HEK293 (cell line): ENCODE results near the gene TMED4.

Experiments
- CTCF ChIA-PET: fragments of 350-600 bp; formaldehyde crosslinking; extraction: SDS; loops from one replicate; lab custom pipeline; 2021; ENCODE audit warnings: antibody characterized with exemption; lab: Yijun Ruan, JAX
- POLR2A ChIA-PET: fragments of 300-600 bp; formaldehyde crosslinking; extraction: SDS; loops from one replicate; lab custom pipeline; 2020; ENCODE audit warnings: antibody characterized with exemption, inconsistent platforms; lab: Yijun Ruan, JAX
- H3K27ac ChIP-seq: fragments of 200-500 bp; sonication (Bioruptor generic); 2 replicates; pipeline ENCODE4 v1.5.1; 2014; ENCODE audit warnings: low read depth, low read length, control low read depth, inconsistent platforms; ENCODE audit errors: extremely low read depth
- H3K36me3 ChIP-seq, 2 experiments: fragments of 200-500 bp in 1 of 2; sonication (Bioruptor generic) in 1 of 2; 1 replicate in 1 of 2; 2 replicates in 1 of 2; pipeline ENCODE4 v1.5.1; 2014 to 2017; ENCODE audit warnings: inconsistent platforms in 2 of 2, low read length in 2 of 2; ENCODE audit not compliant: control insufficient read depth in 2 of 2, insufficient read depth in 1 of 2
- H3K4me1 ChIP-seq: fragments of 200-500 bp; sonication (Bioruptor generic); 2 replicates; pipeline ENCODE4 v1.5.1; 2014; ENCODE audit warnings: mild to moderate bottlenecking, low read length, inconsistent platforms; ENCODE audit not compliant: control insufficient read depth, insufficient read depth
- H3K4me3 ChIP-seq: 2 replicates; pipeline ENCODE4 v1.5.1; 2011; ENCODE audit warnings: low read depth, mild to moderate bottlenecking, control low read depth, low read length, moderate library complexity
- H3K9me3 ChIP-seq: fragments of 200-500 bp; sonication (Bioruptor generic); 2 replicates; pipeline ENCODE4 v1.5.1; 2014; ENCODE audit warnings: low read depth, low read length, inconsistent platforms; ENCODE audit not compliant: control insufficient read depth, insufficient read depth
- EGR2 ChIP-seq: fragments of 450-650 bp; formaldehyde crosslinking; IDR thresholded peaks from 2 replicates; pipeline ENCODE4 v1.5.1; 2016; ENCODE audit warnings: low read depth, missing biosample characterization, missing genetic modification characterization
- FEZF1 ChIP-seq: fragments of 450-650 bp; formaldehyde crosslinking; IDR thresholded peaks from 2 replicates; pipeline ENCODE4 v1.5.1; 2016; ENCODE audit warnings: missing biosample characterization, missing genetic modification characterization
- KLF1 ChIP-seq: fragments of 450-650 bp; formaldehyde crosslinking; IDR thresholded peaks from 2 replicates; pipeline ENCODE4 v1.5.1; 2016; ENCODE audit warnings: missing biosample characterization, missing genetic modification characterization
- KLF8 ChIP-seq: fragments of 450-650 bp; formaldehyde crosslinking; IDR thresholded peaks from 2 replicates; pipeline ENCODE4 v1.5.1; 2016; ENCODE audit warnings: missing biosample characterization, missing genetic modification characterization
- OSR2 ChIP-seq: fragments of 450-650 bp; formaldehyde crosslinking; IDR thresholded peaks from 2 replicates; pipeline ENCODE4 v1.5.1; 2016; ENCODE audit warnings: missing biosample characterization, missing genetic modification characterization
- ZFP41 ChIP-seq: fragments of 450-650 bp; formaldehyde crosslinking; IDR thresholded peaks from 2 replicates; pipeline ENCODE4 v1.5.1; 2016; ENCODE audit warnings: missing biosample characterization, missing genetic modification characterization, borderline replicate concordance
- ZNF174 ChIP-seq: fragments of 450-650 bp; formaldehyde crosslinking; IDR thresholded peaks from 2 replicates; pipeline ENCODE4 v1.5.0; 2017; ENCODE audit warnings: missing biosample characterization, mild to moderate bottlenecking, missing genetic modification characterization
- ZNF2 ChIP-seq: fragments of 450-650 bp; formaldehyde crosslinking; IDR thresholded peaks from 2 replicates; pipeline ENCODE4 v1.5.1; 2016; ENCODE audit warnings: missing biosample characterization, missing genetic modification characterization
- ZNF223 ChIP-seq: fragments of 450-650 bp; formaldehyde crosslinking; IDR thresholded peaks from 2 replicates; pipeline ENCODE4 v1.5.1; 2016; ENCODE audit warnings: missing biosample characterization, missing genetic modification characterization
- ZNF510 ChIP-seq: fragments of 450-650 bp; formaldehyde crosslinking; IDR thresholded peaks from 2 replicates; pipeline ENCODE4 v1.5.1; 2018; ENCODE audit warnings: mild to moderate bottlenecking, missing genetic modification characterization, missing biosample characterization; ENCODE audit not compliant: insufficient replicate concordance
- ZNF529 ChIP-seq: fragments of 450-650 bp; formaldehyde crosslinking; IDR thresholded peaks from 2 replicates; pipeline ENCODE4 v1.5.1; 2017; ENCODE audit warnings: missing genetic modification characterization, missing biosample characterization; ENCODE audit not compliant: insufficient replicate concordance
- ZNF585B ChIP-seq: fragments of 450-650 bp; formaldehyde crosslinking; IDR thresholded peaks from 2 replicates; pipeline ENCODE4 v1.5.1; 2016; ENCODE audit warnings: missing biosample characterization, missing genetic modification characterization
- ZNF621 ChIP-seq: fragments of 450-650 bp; formaldehyde crosslinking; IDR thresholded peaks from 2 replicates; pipeline ENCODE4 v1.5.1; 2017; ENCODE audit warnings: missing biosample characterization, missing genetic modification characterization
- ZNF658 ChIP-seq: fragments of 450-650 bp; formaldehyde crosslinking; IDR thresholded peaks from 2 replicates; pipeline ENCODE4; 2016; ENCODE audit warnings: missing biosample characterization, missing genetic modification characterization
- ZNF670 ChIP-seq: fragments of 450-650 bp; formaldehyde crosslinking; IDR thresholded peaks from 2 replicates; pipeline ENCODE4 v1.5.1; 2016; ENCODE audit warnings: missing biosample characterization, missing genetic modification characterization, low read depth
- ZNF677 ChIP-seq: fragments of 450-650 bp; IDR thresholded peaks from 2 replicates; pipeline ENCODE4 v1.5.0; 2018; ENCODE audit warnings: missing biosample characterization, mild to moderate bottlenecking, missing genetic modification characterization, moderate library complexity
- ZSCAN30 ChIP-seq: fragments of 450-650 bp; IDR thresholded peaks from 2 replicates; pipeline ENCODE4 v1.5.1; 2018; ENCODE audit warnings: missing biosample characterization, mild to moderate bottlenecking, missing genetic modification characterization, moderate library complexity
- TF ChIP-seq, protein P1 (sequence below): fragments of 450-650 bp; formaldehyde crosslinking; IDR thresholded peaks from 2 replicates; pipeline ENCODE4; 2016; ENCODE audit warnings: missing biosample characterization, missing genetic modification characterization
- TF ChIP-seq, protein P2 (sequence below): fragments of 450-650 bp; formaldehyde crosslinking; IDR thresholded peaks from 2 replicates; pipeline ENCODE4 v1.5.1; 2016; ENCODE audit warnings: missing biosample characterization, missing genetic modification characterization
- TF ChIP-seq, protein P3 (sequence below): fragments of 450-650 bp; formaldehyde crosslinking; IDR thresholded peaks from 2 replicates; pipeline ENCODE4 v1.5.1; 2016; ENCODE audit warnings: missing biosample characterization, missing genetic modification characterization
- TF ChIP-seq, protein P4 (sequence below): fragments of 450-650 bp; formaldehyde crosslinking; IDR thresholded peaks from 2 replicates; pipeline ENCODE4 v1.5.1; 2016; ENCODE audit warnings: missing biosample characterization, missing genetic modification characterization
- TF ChIP-seq, protein P5 (sequence below): fragments of 450-650 bp; formaldehyde crosslinking; IDR thresholded peaks from 2 replicates; pipeline ENCODE4 v1.5.1; 2016; ENCODE audit warnings: missing biosample characterization, missing genetic modification characterization
- TF ChIP-seq, protein P6 (sequence below): fragments of 450-650 bp; formaldehyde crosslinking; IDR thresholded peaks from 2 replicates; pipeline ENCODE4 v1.5.1; 2017; ENCODE audit warnings: missing biosample characterization, missing genetic modification characterization

TMED4 gene

DNA sequence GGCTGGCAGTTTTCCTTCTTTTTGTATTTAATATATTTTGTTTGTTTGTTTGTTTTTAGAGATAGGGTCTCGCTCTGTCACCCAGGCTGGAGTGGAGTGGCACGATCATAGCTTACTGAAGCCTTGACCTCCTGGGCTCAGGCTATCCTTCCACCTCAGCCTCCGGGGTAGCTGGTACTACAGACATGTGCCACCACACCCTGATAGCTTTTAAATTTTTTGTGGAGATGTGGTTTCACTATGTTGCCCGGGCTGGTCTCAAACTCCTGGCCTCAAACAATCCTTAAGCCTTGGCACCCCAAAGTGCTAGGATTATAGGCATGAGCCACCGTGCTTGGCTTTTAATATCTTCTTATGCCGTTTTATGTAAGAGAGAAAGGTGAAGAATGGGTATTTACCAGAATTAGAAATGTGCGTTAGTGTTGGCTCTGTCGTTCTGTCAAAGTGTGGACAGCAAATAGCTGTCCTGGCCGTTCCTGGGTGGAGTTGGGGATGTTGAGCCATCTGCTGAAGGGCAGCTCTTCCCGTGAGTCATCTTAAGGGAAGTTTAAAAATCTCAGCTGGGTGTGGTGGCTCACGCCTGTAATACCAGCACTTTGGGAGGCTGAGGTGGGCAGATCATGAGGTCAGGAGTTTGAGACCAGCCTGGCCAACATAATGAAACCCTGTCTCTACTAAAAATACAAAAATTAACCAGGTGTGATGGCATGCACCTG is 39.2 kb upstream of the TMED4 start:
- no peak for TF ChIP-seq ZNF223 (tag by site-specific recombination)
- no peak for TF ChIP-seq ZNF670 (tag by site-specific recombination)
- no peak for TF ChIP-seq ZNF174 (tag by site-specific recombination)
- TF ChIP-seq ZFP41 (tag by site-specific recombination): no peak
- TF ChIP-seq KLF1 (tag by site-specific recombination): peak; percentile 29; the same call in 1 of the 2 replicates
- POLR2A ChIA-PET: interaction anchor here (1.0 kb wide), 1 partner anchor 14 kb away, joined by 4 read pairs; the partner anchor contains the start of gene OGDH
- CTCF ChIA-PET: no interaction called here
- H3K36me3 ChIP-seq: peaks cover 6 to 19% of the 10 kb centered on the region in 2 experiments; a peak in 2 of 3 replicates
- peaks cover 11% of the 10 kb centered on the region; the same call in 1 of the 2 replicates for H3K4me1 ChIP-seq
- H3K4me3 ChIP-seq: no peak overlapping the region
- no peak overlapping the region for H3K27ac ChIP-seq
- H3K9me3 ChIP-seq: no peaks in the 10 kb centered on the region

DNA sequence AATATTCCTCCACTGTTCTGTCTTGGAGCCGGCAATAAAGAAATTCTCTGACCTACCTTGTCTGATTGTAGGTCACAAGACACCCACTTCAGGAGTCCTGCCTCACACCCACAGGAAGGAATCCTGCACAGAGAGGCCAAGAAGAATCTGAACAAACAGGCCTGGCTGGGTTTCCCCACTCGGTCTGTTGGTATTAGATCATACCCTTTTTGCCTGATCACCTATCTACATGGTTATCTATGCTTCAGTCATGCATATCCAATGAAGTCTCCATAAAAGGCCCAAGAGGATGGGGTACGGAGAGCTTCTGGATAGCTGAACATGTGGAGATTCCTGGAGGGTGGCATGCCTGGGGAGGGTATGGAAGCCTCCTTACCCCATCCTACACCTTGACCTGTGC is 36.7 kb upstream of the TMED4 start:
- H3K36me3 ChIP-seq: no peaks in the 10 kb centered on the region; a peak in 1 of 3 replicates
- H3K27ac ChIP-seq: no peak overlapping the region
- no peaks in the 10 kb centered on the region for H3K9me3 ChIP-seq
- no peak overlapping the region for H3K4me3 ChIP-seq
- ChIA-PET POLR2A (interaction anchor here (1.2 kb wide), 1 partner anchor 12 kb away, joined by 3 read pairs; the partner anchor contains the start of gene OGDH), CTCF (no interaction called here)
- peaks cover 16% of the 10 kb centered on the region; the same call in 1 of the 2 replicates for H3K4me1 ChIP-seq
- TF ChIP-seq, protein P1, sequence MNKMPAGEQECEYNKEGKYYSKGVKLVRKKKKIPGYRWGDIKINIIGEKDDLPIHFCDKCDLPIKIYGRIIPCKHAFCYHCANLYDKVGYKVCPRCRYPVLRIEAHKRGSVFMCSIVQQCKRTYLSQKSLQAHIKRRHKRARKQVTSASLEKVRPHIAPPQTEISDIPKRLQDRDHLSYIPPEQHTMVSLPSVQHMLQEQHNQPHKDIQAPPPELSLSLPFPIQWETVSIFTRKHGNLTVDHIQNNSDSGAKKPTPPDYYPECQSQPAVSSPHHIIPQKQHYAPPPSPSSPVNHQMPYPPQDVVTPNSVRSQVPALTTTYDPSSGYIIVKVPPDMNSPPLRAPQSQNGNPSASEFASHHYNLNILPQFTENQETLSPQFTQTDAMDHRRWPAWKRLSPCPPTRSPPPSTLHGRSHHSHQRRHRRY (tag by site-specific recombination): no peak
- TF ChIP-seq, protein P2, sequence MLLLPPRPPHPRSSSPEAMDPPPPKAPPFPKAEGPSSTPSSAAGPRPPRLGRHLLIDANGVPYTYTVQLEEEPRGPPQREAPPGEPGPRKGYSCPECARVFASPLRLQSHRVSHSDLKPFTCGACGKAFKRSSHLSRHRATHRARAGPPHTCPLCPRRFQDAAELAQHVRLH: no peak
- TF ChIP-seq FEZF1 (no peak), ZNF529 (tag by site-specific recombination) (no peak), OSR2 (peak; percentile 44), EGR2 (tag by site-specific recombination) (peak; percentile 43; the same call in 1 of the 2 replicates), ZNF2 (tag by site-specific recombination) (no peak), ZNF670 (tag by site-specific recombination) (no peak), ZNF510 (tag by site-specific recombination) (no peak), KLF8 (no peak), ZNF585B (no peak), ZNF677 (tag by site-specific recombination) (no peak), ZSCAN30 (tag by site-specific recombination) (no peak), ZNF658 (tag by site-specific recombination) (no peak), ZNF621 (tag by site-specific recombination) (no peak)
- TF ChIP-seq, protein P3, sequence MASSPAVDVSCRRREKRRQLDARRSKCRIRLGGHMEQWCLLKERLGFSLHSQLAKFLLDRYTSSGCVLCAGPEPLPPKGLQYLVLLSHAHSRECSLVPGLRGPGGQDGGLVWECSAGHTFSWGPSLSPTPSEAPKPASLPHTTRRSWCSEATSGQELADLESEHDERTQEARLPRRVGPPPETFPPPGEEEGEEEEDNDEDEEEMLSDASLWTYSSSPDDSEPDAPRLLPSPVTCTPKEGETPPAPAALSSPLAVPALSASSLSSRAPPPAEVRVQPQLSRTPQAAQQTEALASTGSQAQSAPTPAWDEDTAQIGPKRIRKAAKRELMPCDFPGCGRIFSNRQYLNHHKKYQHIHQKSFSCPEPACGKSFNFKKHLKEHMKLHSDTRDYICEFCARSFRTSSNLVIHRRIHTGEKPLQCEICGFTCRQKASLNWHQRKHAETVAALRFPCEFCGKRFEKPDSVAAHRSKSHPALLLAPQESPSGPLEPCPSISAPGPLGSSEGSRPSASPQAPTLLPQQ (tag by site-specific recombination): 0 out of 2 replicates have a peak, but pooled peaks have one; percentile 14
- TF ChIP-seq, protein P4, sequence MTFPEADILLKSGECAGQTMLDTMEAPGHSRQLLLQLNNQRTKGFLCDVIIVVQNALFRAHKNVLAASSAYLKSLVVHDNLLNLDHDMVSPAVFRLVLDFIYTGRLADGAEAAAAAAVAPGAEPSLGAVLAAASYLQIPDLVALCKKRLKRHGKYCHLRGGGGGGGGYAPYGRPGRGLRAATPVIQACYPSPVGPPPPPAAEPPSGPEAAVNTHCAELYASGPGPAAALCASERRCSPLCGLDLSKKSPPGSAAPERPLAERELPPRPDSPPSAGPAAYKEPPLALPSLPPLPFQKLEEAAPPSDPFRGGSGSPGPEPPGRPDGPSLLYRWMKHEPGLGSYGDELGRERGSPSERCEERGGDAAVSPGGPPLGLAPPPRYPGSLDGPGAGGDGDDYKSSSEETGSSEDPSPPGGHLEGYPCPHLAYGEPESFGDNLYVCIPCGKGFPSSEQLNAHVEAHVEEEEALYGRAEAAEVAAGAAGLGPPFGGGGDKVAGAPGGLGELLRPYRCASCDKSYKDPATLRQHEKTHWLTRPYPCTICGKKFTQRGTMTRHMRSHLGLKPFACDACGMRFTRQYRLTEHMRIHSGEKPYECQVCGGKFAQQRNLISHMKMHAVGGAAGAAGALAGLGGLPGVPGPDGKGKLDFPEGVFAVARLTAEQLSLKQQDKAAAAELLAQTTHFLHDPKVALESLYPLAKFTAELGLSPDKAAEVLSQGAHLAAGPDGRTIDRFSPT (tag by site-specific recombination): no peak
- TF ChIP-seq, protein P5, sequence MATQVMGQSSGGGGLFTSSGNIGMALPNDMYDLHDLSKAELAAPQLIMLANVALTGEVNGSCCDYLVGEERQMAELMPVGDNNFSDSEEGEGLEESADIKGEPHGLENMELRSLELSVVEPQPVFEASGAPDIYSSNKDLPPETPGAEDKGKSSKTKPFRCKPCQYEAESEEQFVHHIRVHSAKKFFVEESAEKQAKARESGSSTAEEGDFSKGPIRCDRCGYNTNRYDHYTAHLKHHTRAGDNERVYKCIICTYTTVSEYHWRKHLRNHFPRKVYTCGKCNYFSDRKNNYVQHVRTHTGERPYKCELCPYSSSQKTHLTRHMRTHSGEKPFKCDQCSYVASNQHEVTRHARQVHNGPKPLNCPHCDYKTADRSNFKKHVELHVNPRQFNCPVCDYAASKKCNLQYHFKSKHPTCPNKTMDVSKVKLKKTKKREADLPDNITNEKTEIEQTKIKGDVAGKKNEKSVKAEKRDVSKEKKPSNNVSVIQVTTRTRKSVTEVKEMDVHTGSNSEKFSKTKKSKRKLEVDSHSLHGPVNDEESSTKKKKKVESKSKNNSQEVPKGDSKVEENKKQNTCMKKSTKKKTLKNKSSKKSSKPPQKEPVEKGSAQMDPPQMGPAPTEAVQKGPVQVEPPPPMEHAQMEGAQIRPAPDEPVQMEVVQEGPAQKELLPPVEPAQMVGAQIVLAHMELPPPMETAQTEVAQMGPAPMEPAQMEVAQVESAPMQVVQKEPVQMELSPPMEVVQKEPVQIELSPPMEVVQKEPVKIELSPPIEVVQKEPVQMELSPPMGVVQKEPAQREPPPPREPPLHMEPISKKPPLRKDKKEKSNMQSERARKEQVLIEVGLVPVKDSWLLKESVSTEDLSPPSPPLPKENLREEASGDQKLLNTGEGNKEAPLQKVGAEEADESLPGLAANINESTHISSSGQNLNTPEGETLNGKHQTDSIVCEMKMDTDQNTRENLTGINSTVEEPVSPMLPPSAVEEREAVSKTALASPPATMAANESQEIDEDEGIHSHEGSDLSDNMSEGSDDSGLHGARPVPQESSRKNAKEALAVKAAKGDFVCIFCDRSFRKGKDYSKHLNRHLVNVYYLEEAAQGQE (tag by site-specific recombination): no peak
- TF ChIP-seq, protein P6, sequence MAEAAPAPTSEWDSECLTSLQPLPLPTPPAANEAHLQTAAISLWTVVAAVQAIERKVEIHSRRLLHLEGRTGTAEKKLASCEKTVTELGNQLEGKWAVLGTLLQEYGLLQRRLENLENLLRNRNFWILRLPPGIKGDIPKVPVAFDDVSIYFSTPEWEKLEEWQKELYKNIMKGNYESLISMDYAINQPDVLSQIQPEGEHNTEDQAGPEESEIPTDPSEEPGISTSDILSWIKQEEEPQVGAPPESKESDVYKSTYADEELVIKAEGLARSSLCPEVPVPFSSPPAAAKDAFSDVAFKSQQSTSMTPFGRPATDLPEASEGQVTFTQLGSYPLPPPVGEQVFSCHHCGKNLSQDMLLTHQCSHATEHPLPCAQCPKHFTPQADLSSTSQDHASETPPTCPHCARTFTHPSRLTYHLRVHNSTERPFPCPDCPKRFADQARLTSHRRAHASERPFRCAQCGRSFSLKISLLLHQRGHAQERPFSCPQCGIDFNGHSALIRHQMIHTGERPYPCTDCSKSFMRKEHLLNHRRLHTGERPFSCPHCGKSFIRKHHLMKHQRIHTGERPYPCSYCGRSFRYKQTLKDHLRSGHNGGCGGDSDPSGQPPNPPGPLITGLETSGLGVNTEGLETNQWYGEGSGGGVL (tag by site-specific recombination): no peak
